ENCODE data around the gene EXOC6B.

- no peak for TF ChIP-seq POLR2AphosphoS5 (IDR thresholded peaks at IDR 0.05; ENCODE audit: borderline replicate concordance, low read depth, low read length)
- TF ChIP-seq EZH2 (IDR thresholded peaks at IDR 0.05): no peak
- TF ChIP-seq FOXP2 (optimal IDR thresholded peaks at IDR 0.05; ENCODE audit: control extremely low read depth, extremely low read length, insufficient read depth): no peak
Observed at GRCh38 chr2:72848436-72849137, 22.8 kb upstream of the EXOC6B start.

All from SK-N-MC (cell line).